KG1 (cell line): Measurements from ENCODE around the gene PCDHGA8.
A peak's percentile ranks its signal among the peaks of the same experiment; 100 is the strongest.
"Not testable (repeated sequence)": the region's sequence is repeated elsewhere in the genome, so short reads cannot be mapped to it uniquely, and the experiment has no call there.

Source experiments
- DNase-seq: peaks from one replicate; lab custom pipeline; 2025; lab: John Stamatoyannopoulos, UW

Gene PCDHGA8

GRCh38 chr5:141403387-141403786 lies 11.0 kb downstream of the PCDHGA8 start:
- DNase-seq = no peak

GRCh38 chr5:141407790-141408505 lies 15.5 kb downstream of the PCDHGA8 start, which contains the start of gene PCDHGB6:
Gene PCDHGB6, plus strand, starts transcription at chr5:141408021. Its CDS starts 182 bp downstream, at chr5:141408203.
- DNase-seq = not testable (repeated sequence)

GRCh38 chr5:141409598-141410306 lies 17.3 kb downstream of the PCDHGA8 start:
- DNase-seq = no peak

- DNase-seq = no peak
Observed at GRCh38 chr5:141411575-141411974, 19.1 kb downstream of the PCDHGA8 start.

GRCh38 chr5:141412854-141413539 lies 20.6 kb downstream of the PCDHGA8 start, which contains the start of gene PCDHGA10:
Gene PCDHGA10, plus strand, starts transcription at chr5:141412987. Its CDS starts 189 bp downstream, at chr5:141413176.
- DNase-seq = peak; percentile 5

GRCh38 chr5:141413540-141414069 lies 21.2 kb downstream of the PCDHGA8 start:
- no peak for DNase-seq

GRCh38 chr5:141414548-141415274 lies 22.3 kb downstream of the PCDHGA8 start:
- DNase-seq = not testable (repeated sequence)

GRCh38 chr5:141415275-141415618 lies 22.8 kb downstream of the PCDHGA8 start:
- not testable (repeated sequence) for DNase-seq

- not testable (repeated sequence) for DNase-seq
Observed at GRCh38 chr5:141417494-141418172, 25.2 kb downstream of the PCDHGA8 start, which contains the start of gene PCDHGB7. Gene PCDHGB7, plus strand, starts transcription at chr5:141417677. Its CDS starts 183 bp downstream, at chr5:141417860.

GRCh38 chr5:141419074-141419880 lies 26.8 kb downstream of the PCDHGA8 start:
- no peak for DNase-seq

- no peak for DNase-seq
Observed at GRCh38 chr5:141420855-141421488, 28.5 kb downstream of the PCDHGA8 start, which contains the start of gene PCDHGA11. Gene PCDHGA11, plus strand, starts transcription at chr5:141421051. Its CDS starts 177 bp downstream, at chr5:141421228.

GRCh38 chr5:141421489-141421855 lies 29.0 kb downstream of the PCDHGA8 start:
- no peak for DNase-seq

- no peak for DNase-seq
Observed at GRCh38 chr5:141422742-141423291, 30.4 kb downstream of the PCDHGA8 start.

GRCh38 chr5:141427783-141428426 lies 35.5 kb downstream of the PCDHGA8 start:
- no peak for DNase-seq

GRCh38 chr5:141430332-141431113 lies 38.1 kb downstream of the PCDHGA8 start, which contains the start of gene PCDHGA12:
Gene PCDHGA12, plus strand, starts transcription at chr5:141430507. Its CDS starts 253 bp downstream, at chr5:141430760.
- no peak for DNase-seq

- no peak for DNase-seq
Observed at GRCh38 chr5:141431286-141431685, 38.9 kb downstream of the PCDHGA8 start.

GRCh38 chr5:141432308-141432707 lies 39.9 kb downstream of the PCDHGA8 start:
- not testable (repeated sequence) for DNase-seq

GRCh38 chr5:141432726-141433125 lies 40.3 kb downstream of the PCDHGA8 start:
- DNase-seq = not testable (repeated sequence)
